GM12801 (cell line): ENCODE data around the gene TMEM117.

ENCODE experiments used
- TF ChIP-seq, protein P1 (sequence below): IDR thresholded peaks from one replicate; pipeline ENCODE4 v1.5.1; 2011; ENCODE audit warnings: control low read depth; ENCODE audit not compliant: insufficient read length; ENCODE audit errors: extremely low read depth

TMEM117 gene

DNA sequence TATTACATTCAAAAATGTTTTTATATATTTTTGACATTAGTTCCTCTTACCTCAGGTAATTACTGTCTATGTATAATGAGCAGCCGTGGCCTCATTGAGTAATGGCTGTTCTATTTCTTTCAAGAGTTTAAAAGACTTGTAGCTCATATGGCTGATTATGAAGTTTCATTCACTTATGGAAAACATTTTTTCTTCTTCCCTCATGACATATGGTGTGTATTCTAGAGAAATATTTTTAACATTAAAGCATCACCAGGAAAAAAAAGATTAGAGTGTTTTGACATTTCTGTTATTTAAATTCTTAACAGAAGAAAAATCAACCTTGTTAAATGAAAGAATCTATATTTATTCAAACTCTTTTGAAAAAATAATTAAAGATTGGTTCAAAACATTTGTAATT, 422.4 kb downstream of the TMEM117 start:
- TF ChIP-seq, protein P1, sequence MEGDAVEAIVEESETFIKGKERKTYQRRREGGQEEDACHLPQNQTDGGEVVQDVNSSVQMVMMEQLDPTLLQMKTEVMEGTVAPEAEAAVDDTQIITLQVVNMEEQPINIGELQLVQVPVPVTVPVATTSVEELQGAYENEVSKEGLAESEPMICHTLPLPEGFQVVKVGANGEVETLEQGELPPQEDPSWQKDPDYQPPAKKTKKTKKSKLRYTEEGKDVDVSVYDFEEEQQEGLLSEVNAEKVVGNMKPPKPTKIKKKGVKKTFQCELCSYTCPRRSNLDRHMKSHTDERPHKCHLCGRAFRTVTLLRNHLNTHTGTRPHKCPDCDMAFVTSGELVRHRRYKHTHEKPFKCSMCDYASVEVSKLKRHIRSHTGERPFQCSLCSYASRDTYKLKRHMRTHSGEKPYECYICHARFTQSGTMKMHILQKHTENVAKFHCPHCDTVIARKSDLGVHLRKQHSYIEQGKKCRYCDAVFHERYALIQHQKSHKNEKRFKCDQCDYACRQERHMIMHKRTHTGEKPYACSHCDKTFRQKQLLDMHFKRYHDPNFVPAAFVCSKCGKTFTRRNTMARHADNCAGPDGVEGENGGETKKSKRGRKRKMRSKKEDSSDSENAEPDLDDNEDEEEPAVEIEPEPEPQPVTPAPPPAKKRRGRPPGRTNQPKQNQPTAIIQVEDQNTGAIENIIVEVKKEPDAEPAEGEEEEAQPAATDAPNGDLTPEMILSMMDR: no peak

DNA sequence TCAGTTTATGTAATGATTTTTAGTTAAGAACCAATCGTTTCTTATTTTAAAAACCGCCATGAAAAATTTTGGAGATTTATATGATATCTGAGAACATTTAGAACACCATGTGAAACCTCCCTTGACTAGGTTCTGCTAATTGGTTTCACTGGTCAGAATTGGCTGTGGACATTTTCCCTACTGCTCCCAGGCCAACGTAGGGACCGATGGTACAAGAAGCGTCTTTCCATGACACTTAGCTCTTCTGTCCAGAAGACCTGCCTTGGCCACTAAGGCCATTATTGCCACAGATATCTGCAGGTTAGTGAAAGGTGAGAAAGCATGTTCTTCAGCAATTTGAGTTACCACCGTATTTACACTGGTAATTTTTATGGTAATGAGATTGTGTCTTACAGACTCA, 424.0 kb downstream of the TMEM117 start:
- TF ChIP-seq, protein P1: no peak

DNA sequence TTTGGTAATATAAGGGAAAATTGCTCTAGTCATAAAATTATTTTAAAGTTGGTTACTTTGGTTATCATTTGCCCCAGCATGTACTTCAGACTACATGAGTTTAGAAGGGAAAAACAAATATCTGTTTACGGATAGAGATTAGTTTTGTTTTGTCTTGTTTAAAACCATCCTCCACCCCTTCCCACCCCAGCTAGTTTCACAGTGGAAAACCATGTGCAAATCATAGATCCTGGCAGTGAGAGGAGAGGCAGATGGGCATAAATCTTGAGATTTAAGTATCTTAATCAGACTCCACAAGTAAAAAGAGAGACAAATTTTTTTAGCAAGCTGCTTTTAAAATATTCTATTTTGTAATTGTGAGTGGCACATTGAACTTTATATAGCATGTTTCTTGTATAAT, 424.7 kb downstream of the TMEM117 start:
- TF ChIP-seq, protein P1: no peak

DNA sequence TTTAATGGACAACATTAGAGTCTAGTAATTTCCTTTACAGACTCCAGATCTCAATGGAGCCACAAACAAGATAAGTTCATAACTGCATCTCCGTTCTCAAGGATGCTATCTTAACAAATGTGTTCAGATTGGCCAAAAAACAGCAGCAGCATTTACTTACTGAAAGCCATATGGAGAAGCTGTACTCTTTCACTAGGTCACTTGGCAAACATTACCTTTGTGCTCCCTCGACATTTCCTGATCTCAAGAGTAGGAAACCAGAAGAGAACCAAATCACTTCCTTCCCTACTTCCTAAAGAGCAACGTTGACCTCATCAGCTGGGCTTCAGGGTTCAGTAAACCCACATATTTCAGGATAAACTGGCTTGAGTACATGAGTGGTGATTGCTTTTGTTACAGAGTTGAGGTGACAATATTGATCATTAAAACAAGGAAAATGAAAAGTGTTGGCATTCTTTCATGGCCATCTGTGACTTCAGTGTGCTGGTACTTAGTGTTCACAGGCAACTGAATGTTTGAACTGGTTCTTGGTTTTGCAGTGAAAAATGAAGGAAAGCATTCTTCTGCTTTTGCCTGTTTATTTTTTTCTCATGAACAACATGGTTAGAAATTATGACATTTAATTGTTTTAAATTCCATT, 449.6 kb downstream of the TMEM117 start:
- TF ChIP-seq, protein P1: no peak

DNA sequence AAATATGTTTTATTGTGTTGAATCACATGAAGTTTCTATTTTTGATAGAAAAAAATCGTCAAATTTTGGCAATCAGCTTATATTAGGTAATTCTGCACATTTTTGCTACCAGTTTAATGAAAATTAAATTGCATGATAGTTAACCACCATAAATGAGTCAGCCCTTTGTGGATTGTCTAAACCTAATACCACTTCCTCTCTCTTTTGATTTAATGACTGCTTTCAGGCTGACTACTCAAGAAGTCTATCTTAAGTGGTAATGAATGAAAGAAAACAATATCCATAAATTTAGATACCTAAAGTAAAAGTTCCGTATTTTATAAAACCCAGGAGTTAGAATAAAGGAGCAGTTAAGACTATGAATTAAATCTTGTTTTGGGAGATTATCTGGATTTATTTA, 450.5 kb downstream of the TMEM117 start:
- TF ChIP-seq, protein P1: no peak

DNA sequence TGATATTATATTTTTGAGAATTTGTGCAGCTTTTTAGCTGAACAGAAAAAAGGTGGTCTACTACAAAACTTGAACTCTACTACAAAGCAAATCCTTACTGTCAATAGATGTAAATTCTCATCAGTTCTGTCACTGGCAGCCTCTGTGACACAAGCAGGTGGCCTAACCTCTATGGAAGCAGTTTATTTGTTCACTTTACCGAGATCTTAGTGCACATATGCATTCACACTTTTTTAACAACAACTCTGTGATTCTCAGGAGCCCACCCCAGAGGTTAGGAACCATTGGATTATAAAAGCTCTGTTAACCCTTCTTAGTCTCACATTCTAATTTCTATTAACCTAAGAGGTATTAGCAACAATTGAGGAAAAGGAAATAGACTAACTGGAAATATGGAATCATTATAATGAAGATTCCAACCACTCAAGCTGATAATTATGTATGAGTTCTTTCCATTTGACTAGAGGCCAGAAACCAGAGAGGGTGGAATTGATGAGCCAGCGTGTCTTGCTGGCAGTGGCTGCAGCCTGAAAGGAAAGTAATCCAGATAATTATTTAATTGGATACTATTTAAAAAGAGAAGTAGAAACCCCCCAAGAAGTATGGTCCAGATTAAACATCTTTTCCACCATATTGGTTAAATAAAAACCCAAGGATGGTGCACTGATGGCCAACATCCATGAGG, 451.1 kb downstream of the TMEM117 start:
- TF ChIP-seq, protein P1: no peak

DNA sequence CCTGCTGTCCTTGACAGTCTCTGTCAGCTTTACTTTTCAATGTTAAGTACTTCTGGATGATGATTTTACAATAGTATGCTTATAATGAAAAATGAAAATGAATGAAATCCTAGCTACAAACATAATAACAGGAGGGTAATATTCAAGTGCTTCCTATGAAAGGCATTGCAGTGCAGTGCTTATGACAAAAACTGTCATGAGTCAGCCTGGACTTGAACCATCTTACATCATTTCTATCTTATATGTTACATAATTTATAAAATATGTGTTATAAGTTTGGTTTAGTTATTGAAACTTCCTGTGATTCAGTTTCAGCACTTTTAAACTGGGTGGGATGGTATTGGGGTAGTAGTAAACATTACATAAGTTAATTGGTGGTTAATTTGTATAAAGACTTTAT, 451.7 kb downstream of the TMEM117 start:
- TF ChIP-seq, protein P1: no peak
